GM12873 (cell line): ENCODE data around the gene BUB3.

Source experiments
- TF ChIP-seq, protein P1 (sequence below): IDR thresholded peaks from 2 replicates; pipeline ENCODE4 v1.5.1; 2012; ENCODE audit warnings: low read depth, mild to moderate bottlenecking, moderate library complexity, low read length, control low read depth; ENCODE audit not compliant: insufficient read depth; ENCODE audit errors: missing control alignments

The BUB3 gene

DNA sequence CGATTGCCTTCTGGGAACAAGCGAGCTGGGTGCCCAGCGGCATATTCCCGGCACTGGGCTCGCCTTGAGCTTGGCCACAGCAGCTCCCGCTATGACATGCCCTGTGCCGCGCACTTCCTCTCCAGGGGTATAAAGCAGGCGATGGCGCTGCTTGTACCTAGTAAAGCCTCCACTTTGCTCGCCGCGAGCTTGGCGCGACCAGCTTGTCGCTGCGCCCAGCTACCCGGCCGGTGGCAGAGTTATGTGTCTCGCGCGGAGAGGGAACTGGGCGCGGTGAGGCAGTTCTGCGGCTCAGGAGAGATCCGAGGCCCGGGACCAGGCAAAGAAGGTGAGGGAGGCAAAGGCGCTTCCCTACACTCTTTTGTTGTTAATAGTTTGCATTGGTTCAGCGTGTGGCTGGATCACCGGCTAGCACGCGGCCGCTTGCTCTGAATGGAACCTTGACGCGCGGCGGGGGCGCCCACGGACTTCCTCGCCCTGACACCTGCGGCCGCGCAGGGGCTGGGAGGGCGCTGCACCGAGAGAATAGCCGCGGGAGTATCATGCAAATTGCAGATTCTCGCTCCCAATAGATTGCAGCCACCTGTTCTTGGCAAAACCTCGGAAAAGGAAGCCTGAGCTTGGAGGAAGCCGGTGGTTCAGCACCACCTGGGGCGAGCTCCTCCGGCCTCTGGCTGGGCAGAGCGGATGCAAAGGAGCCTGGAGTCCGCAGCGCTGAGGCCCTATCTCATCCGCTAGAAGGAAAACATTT lies 3.0 kb upstream of the BUB3 start:
- TF ChIP-seq, protein P1, sequence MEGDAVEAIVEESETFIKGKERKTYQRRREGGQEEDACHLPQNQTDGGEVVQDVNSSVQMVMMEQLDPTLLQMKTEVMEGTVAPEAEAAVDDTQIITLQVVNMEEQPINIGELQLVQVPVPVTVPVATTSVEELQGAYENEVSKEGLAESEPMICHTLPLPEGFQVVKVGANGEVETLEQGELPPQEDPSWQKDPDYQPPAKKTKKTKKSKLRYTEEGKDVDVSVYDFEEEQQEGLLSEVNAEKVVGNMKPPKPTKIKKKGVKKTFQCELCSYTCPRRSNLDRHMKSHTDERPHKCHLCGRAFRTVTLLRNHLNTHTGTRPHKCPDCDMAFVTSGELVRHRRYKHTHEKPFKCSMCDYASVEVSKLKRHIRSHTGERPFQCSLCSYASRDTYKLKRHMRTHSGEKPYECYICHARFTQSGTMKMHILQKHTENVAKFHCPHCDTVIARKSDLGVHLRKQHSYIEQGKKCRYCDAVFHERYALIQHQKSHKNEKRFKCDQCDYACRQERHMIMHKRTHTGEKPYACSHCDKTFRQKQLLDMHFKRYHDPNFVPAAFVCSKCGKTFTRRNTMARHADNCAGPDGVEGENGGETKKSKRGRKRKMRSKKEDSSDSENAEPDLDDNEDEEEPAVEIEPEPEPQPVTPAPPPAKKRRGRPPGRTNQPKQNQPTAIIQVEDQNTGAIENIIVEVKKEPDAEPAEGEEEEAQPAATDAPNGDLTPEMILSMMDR: no peak

DNA sequence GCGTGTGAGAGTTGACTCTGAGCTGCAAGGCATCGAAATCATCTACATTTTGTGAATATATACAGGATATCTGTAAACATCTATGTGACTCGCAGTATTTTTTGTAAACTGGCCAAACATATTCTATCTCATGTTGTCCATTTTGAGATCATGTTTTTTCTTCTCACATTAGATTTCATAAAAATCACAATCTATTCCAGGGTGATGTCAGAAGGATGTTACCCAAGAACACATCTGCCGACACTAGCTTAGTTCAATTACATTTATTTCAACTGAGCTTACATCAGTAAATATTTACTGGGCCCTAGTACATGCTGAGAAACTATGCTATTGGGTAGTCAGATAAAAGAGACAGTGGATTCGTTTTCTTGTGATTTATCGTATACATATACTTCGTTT lies 2.5 kb upstream of the BUB3 start:
- TF ChIP-seq, protein P1: no peak

DNA sequence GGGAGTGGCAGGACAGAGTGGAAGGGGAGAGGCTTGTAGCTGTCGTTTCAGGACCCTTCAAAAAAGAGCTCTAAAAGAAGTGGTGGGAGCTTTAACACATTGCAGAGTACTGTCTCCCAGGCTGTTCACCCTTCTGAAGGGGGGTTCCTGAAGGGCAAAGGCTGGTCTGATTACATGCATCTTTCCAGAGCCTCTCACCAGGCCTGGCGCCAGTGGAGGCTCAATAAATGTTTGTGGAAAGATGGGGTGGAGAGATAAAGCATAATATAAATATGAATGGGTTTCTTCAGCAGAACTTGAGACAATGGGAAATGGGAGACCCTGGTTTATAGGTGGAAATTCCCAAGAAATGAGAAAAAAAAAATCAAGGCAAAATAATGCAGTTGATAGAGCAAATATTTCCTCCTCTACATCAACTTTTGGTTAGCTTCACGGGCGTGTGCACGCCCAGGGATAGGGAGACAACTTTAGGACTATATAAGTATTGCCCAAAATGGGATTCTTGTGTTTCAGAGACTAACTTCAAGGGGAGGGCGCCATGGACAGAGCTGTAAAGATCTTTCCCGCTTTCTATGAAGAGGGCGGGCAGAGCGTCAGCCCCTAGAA lies 613 bp upstream of the BUB3 start:
- TF ChIP-seq, protein P1: no peak

DNA sequence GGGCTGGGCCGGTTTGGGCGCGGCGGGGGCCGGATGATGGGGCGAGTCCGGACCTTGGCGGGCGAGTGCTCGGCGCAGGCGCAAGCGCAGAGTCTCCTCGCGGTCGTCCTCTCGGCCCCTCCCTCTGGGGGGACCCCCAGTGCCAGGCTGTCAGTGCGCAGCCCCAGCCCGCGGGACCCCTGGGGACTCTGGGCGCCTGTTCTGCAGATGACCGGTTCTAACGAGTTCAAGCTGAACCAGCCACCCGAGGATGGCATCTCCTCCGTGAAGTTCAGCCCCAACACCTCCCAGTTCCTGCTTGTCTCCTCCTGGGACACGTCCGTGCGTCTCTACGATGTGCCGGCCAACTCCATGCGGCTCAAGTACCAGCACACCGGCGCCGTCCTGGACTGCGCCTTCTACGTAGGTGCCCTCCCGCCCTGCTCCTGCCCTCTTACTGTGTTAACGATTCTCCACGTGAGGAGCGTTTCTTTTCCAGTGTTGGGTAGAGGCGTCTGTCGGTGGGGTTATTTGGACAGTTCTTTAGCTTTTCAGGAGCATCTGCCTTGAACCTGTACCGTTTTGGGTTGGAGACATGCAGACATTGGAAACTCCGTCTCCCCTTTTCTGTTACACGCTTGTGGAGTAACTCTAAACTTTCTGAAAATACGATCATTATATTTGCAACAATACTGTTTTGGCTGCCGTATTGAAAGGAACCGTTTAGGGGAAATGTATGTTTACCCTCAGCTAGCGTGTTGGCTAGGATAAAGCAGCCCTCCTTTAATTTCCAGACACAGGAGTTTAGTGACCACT lies 706 bp downstream of the BUB3 start:
- TF ChIP-seq, protein P1: no peak

DNA sequence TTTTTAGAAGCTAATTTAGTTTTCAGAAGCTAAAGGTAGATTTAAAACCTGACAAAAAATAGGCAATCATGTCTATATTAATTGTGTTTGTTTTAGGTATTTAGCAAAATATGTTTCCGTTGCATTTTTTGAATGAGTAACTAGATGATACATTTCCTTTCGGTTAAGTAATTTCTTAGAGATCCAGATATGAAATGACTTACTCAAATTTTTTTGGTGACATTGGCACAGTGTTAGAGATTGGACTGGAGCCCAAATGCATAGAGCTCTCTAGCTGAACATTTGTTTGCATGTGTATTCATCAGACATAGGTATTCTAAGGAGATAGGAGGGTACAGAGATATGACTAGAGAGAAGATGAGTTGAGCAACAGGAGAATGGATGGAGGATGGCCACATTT lies 1.9 kb downstream of the BUB3 start:
- TF ChIP-seq, protein P1: no peak

DNA sequence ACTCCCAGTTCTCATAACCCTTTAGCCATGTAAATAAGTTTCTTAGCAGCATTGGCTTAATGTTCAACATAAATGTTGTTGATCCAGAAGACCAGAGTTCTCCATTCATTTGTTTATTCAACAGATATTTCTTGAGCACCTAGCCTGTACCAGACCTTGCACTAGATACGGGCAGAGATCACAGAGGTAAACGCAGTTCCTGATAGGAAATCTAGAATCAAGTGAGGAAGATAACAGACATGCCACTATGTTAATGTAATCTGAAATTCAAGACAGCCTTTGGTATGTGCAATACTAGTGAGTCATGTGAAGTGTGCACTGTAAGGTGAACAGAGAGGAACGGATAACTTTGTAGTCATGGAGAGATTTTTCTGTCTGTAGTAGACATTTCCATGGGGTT lies 3.0 kb downstream of the BUB3 start:
- TF ChIP-seq, protein P1: no peak

DNA sequence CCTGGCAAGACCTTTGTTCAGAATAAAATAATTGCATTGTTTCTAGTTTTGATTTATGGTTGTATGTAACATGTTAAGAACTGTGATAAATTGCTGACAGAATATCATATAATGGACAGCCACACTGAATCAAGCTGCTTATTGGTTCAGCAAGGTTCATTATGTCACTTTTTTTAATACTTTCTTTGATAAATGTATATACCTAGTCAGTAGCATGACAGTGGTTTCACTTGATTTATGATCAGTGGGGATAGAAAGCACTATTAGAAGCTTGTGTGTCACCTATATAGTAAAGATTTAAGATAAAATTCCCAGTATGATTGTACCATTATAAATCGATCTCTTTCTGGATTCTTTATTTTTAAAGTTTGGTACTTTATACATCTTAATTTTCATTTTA lies 4.5 kb downstream of the BUB3 start:
- TF ChIP-seq, protein P1: no peak
